ENCODE measurements around the gene PTPRD.

PTPRD gene

DNA sequence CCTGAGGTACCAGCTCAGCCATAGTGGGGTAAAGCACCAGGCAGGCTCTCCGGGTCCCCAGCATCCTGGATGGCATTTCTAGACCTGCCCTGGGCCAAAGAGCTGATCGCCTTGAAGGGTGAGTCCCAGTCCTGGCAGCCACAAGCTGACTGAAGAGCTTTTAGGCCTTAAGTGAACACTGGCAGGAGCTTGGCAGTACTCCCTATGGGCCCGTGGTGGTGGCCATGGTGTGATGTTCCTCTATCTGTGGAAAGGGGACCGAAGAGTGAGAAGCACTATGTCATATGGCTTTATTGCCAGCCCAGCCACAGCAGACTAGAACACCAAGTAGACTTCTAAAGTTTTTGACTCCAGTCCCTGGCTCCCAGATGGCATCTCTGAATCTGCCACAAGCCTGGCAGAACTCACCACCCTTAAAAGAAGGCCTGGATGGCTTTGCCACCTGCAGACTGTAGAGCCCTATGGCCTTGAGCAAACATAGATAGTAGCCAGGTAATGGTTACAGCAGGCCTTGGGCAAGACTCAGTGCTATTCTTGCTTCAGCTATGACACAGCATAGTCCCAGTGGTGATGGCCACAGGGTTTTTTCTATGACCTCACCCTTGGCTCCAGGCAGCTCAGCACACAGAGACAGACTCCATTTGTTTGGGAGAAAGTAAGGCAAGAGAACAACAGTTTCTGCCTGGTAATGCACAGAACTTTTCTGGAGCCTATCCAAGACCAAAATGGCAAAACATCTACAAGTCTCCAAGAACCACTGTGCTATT, 2011.7 kb downstream of the PTPRD start:
- DNase-seq: no peak

DNA sequence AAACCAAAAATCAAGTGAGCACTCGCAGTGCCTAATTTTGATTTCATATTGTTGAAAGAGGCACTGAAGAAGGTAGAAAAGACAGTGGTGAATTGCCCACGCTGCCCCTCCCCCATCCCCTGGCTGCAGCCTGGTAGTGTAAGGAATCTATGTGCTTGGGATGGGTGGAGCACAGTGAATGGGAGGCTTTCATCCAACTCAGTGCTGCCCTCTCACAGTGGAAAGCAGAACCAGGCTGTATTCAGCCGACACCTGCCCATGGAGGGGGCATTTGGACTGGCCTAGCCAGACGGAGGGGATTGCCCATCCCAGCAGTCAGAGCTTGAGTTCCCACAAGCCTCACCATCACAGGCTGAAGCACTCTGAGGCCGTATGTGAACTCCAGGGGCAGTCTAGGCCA, 2012.9 kb downstream of the PTPRD start:
- DNase-seq: no peak

DNA sequence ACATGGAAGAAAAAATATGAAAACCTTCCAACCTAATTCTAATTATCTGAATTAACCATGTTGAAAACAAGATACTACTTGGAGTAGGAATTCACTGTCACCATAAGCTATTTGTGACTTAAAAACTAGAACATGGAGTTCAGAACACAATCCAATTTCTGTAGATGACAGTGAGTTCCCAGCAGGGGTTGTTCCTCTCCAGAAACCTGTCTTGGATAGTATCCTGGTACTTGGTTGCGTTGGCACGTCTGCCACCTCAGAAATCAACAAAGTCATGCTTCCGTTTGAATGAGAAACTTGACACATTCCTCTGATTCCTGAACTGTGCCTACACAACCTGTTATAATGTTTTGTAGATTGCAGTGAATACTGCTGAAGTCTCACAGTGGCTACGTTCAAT, 2023.3 kb downstream of the PTPRD start:
- no peak for DNase-seq

DNA sequence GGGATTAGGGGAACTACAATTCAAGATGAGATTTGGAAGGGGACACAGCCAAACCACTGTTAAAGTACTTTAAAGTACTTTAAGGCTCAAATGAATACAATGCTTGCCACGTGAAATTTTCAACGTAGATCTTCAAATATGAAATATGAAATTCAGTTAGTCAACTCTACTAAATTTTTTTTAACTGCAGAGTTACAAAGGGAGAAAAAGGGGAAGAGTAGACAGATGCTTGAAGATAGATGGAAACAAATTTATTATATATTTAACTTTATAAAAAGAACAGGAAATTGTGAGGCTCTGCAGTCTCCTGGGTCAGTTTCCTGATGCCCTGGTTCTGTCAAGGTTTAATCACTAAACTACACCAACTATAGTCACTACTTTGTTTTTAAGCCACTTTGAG, 2027.8 kb downstream of the PTPRD start:
- DNase-seq: no peak

GRCh38 chr9:8579661-8580060, 2033.1 kb downstream of the PTPRD start:
- DNase-seq: no peak

GRCh38 chr9:8576741-8577140, 2036.1 kb downstream of the PTPRD start:
- DNase-seq: no peak

DNA sequence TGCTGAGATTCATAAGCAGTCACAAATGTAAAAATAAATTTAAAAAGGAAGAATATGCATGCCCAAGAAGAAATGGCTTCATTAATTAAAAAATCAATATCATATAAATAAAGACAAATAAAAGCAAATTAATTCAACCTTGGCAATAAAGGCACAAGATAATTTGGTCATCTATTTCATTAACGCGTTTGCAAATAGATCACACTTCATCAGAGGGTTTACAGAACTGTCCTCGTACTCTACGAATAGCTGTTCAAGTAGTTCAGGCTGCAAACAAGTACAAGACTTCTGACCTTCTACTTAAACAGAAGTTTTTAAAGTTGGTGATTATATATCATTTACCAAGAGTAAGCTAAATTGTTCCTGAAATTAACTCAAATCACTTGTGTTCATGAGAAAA, 2038.0 kb downstream of the PTPRD start:
- DNase-seq: no peak

DNA sequence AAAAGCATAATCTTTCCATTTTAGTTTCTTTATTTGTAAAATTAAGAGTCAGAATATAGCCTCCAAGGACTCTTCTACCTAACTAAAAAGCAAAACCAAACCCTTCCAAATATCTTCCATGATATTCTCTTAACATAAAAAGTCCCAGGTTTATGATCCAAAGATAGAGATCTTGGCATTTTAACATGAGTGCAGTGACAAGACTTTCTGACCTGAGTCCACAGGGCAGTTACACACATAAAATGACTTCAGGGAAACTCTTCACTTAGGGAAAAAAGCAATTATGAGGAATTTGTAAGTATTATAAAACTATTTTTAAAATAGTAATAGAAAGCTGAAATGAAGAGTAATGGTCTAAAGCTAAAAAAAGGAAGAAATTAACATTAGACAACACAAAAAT, 2040.6 kb downstream of the PTPRD start:
- DNase-seq: no peak

DNA sequence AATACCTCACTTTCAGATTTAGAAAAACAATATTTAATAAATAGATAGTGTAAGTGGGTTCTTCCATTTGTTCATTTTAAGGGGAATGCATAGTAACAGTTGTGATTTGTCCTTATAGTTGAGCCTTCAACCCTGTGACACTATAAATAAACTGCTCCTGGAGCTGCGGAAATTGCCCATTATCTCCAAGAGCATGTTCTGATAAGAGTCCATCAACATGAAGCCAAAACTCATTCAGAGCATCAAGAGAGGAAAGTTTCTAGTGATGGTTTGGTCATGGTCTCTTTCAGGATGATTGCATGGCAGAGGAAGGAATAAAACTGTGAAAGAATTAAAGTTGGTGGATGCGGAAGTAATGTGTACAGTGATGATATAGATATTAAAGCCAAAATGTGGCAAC, 2041.2 kb downstream of the PTPRD start:
- DNase-seq: no peak

DNA sequence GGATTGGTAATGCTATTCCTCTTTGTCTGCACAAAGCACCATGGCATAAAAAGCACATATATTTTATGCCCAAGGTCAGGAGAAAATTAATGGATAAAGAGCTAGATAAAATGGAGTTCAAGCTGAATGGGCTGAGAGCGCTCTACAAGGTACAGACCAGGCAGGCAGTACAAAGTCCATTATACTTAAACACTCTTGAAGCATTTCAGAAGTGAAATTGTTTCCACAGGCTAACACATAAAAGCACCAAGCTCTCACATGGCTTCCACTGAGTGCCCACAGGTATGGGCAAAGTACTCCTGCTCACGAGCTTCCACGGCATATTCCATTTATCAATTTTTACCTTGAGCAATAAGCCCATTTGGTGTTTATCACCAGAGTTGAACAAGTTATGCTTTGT, 2042.0 kb downstream of the PTPRD start:
- no peak for DNase-seq

- no peak for DNase-seq
Observed at GRCh38 chr9:8569823-8570222, 2043.0 kb downstream of the PTPRD start.

GRCh38 chr9:8567963-8568579, 2044.7 kb downstream of the PTPRD start:
- DNase-seq: no peak

GRCh38 chr9:8564960-8565359, 2047.8 kb downstream of the PTPRD start:
- no peak for DNase-seq

- DNase-seq: no peak
Observed at GRCh38 chr9:8560560-8561525, 2052.0 kb downstream of the PTPRD start.

DNA sequence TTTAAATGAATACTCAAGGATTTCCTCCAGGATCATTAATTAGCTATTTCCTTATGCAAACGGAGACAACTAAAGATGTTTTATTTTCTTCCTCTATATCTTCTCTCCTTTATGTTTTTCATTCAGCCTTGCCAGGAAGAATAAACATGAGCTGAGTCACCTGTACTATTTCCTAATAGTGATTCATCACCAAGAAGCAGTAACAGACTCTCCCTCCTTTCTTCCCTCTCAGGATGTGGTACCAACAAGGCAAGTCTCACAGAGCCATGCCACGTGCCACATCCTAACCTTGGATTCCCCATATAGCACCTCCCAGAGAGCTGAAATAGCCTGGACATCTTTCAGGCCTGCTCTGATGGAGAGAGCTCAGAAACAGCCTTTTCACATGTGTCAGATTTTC, 2054.6 kb downstream of the PTPRD start:
- DNase-seq: no peak

GRCh38 chr9:8555762-8556500, 2056.9 kb downstream of the PTPRD start:
- no peak for DNase-seq

DNA sequence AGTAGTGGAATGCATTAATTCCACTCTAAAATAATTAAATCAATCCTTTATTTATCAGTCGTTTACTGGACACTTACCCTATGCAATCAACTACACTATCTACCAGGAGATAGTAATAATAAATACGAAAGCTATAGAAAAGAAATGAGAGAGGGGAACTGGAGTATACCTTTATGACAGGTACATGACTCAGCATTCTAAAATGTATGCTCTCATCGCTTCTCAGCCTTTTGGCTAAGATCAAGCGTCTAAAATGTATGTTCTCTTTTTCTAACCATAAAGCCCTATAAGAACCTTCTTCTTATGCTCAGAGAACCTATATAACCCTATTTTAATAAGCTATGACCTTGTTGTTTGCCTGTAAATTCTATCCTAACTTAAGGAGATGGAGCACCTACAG, 2059.4 kb downstream of the PTPRD start:
- no peak for DNase-seq

- DNase-seq: no peak
Observed at GRCh38 chr9:8552732-8553131, 2060.1 kb downstream of the PTPRD start.

GRCh38 chr9:8549214-8549613, 2063.6 kb downstream of the PTPRD start:
- no peak for DNase-seq

DNA sequence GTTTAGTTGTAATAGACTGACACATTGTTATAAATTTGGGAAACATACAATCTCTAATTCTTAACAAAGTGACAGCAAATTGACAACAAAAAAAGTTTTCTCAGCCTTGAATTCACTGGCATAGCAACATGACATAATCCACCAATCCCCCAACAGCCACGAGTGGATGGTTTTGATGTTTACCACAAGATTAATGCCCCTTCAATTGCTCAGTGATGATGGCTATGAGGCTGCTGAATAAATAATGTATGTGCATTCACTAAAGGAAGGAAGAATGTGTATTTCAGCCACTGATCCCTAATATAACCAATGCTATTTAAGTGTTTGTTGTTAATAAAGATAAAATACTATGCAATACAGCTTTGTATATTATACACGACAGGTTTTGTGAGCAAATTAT, 2069.6 kb downstream of the PTPRD start:
- no peak for DNase-seq

GRCh38 chr9:8542537-8542936, 2070.3 kb downstream of the PTPRD start:
- DNase-seq: no peak

GRCh38 chr9:8539681-8540197, 2073.1 kb downstream of the PTPRD start:
- no peak for DNase-seq

GRCh38 chr9:8536845-8537244, 2076.0 kb downstream of the PTPRD start:
- DNase-seq: no peak
